Measurements from ENCODE around the gene ATP4A.

Gene ATP4A

DNA sequence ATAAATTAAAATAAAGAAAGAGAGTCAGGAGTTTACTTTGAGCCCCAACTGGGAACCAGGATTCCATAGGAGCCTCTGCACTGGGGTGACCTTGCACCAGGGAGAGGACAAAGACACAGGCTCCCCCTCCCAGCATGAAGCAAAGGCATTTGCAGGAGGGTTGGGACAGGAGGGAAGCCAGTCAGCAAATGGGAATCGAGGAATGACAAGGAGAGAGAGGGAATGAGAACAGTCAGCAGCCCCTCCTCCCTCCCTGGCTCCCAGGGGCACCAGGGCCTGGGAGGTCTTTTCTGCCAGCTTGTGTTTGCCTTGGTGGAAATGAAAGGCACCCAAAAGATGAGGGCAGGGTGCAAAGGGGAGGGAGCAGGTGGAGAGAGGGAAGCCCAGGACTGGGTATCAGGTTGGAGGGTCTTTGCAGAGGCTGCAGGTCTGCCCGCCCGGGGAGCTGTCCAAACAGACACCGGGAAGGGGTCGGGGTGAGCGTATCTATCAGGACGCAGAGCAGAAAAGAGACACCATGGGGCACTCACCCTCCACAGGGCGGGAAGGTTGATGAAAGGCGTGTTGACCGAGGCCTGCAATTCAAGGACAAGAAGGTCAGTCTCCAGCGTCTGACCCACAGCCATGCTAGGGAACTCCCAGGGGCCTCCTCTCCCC, 39.1 kb downstream of the ATP4A start:
- DNase-seq (ENCODE audit: low read depth): no peak

DNA sequence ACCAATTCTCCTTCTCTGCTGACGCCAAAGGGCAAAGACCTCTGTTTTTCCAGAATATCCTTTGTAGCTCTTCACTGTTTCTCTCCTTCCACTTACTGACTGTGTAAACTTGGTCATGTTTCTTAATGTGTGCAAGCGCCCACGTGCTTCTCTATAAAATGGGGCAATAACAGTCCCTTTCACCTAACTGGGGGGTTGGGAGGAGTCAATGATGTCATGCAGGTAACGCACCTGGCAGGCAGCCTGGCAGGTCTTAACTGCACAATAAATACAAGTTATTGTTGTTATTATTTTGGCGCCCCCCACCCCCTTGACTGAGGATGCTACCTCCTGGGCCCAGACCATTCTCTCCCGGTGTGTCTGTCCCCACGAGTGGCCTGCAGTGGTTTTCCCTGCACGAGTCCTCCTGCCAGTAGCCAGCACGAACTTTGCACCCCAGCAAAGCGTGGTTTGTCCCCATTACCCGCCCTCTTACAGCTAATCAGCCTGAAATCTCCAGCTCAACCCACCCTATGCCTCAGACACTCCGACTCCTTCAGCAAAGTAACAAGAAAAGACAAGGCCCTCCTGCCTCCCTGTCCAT, 40.6 kb downstream of the ATP4A start:
- no peak for DNase-seq (ENCODE audit: low read depth)

DNA sequence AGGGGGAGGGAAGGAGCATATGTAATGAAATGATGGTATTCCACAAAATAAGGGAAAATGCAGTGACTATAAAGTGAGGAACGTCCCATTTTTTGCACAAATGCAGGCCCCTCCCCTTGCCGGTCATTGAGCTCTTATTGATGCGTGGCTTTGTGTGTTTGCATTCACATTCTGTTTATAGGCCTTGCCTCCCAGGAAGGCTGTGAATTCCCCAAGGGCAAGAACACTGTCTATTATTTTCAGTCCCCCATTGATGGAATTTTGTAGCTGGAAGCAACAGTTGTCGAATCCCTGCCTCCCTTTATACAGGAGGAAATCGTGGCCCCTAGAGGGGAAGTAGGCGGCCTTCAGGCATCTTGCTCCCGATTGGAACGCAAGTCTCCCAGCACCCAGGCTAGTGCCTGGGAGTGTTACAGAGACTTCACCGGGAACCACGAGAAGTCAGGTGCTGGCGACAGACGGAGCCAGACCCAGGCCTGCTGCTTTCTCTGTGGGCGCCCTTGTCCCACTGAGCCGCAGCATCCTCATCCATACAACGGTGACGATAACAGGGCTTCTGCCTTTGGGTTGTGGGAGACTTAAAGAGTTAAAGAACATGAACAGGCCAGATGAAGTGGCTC, 42.2 kb downstream of the ATP4A start:
- DNase-seq (ENCODE audit: low read depth): no peak

DNA sequence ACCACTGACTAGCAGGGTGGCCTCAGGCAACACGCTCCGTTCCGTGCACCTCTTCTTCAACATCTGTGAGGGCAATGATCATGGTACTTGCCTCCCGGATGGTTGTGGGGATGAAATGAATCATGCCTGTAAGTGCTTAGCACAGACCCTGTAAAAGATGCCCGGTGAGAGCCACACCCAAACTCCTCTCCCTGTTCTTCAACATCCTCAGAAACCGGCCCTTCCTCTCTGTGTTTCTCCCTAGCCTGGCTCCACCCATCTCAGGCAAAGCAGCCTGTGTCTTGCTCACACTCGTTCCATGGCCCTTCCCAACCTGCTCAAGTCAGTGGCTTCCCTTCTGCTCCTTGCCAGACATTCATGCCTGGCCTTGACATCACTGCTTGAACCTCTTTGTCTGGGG, 44.2 kb downstream of the ATP4A start:
- DNase-seq (ENCODE audit: low read depth): no peak

DNA sequence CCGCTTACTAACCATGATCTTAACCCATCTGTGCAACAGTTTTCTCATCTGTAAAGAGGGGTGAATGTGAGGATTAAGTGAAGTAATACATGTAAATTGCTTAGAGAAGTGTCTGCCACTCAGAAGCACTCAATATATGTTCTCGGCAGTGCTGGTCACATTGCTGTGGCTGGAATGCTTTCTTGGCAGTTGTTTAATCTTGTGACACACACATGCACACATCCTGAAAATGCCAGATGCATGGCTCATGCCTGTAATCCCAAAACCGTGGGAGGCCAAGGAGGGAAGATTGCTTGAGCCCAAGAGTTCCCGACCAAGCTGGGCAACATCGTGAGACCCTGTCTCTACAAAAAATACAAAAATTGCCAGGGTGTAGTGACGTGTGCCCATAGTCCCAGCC, 45.1 kb downstream of the ATP4A start:
- no peak for DNase-seq (ENCODE audit: low read depth)

DNA sequence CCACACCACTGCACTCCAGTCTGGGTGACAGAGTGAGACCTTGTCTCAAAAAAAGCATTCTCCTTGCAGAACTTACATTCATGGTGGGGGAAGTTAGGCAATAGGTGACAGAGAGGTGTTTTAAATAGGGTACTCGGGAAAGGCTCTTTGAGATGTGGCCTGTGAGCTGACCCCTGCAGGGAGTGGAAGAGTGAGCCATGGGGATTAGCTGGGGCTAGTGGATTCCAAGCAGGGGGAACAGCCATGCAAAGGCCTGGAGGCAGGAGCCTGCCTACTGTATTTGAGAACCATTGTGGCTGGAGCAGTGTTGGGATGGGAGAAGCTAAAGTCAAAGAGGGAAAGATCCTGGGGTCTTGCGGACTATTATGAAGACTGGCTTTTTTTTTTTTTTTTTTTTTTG, 46.1 kb downstream of the ATP4A start:
- no peak for DNase-seq (ENCODE audit: low read depth)

DNA sequence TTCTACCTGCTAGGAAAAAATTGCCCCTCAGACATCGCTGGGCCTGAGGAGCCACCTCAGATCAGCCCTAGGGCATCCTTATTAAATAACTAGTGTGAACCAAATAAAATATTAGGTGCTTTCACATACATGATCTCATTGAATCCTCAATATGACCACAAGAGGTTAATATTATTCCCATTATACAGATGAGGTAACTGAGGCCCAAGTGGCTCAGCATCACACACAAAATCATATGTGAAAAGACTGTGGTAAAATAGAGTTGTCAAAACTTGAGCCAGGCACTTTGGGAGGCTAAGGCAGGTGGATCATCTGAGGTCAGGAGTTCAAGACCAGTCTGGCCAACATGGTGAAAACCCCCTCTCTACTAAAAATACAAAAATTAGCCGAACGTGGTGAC, 47.1 kb downstream of the ATP4A start:
- no peak for DNase-seq (ENCODE audit: low read depth)

DNA sequence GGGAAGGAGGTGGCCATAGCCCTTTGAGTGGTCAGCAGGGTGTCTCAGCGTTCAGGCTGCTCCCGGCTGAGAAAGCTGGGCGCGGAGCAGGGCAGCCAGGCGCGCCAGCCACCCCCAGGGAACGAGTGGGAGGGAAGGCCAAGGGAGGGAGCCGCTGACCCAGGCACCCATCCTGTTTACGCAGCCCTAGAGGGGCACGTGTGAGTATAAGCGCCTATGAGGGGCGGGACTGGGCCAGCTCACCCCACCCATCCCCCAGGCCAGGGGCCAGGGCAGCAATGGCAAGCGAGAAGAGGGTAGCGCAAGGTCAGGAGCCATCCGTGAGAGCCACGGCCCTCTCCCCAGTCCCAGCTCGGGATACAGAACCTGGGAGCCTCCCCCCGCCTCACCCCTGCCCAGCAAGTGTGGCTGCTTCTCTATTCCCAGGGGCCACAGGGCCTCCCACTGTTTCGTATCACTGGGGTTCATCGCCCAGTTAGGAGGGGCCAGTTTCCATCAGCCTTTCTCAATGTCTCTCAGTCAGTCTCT, 49.1 kb downstream of the ATP4A start:
- no peak for DNase-seq (ENCODE audit: low read depth)

DNA sequence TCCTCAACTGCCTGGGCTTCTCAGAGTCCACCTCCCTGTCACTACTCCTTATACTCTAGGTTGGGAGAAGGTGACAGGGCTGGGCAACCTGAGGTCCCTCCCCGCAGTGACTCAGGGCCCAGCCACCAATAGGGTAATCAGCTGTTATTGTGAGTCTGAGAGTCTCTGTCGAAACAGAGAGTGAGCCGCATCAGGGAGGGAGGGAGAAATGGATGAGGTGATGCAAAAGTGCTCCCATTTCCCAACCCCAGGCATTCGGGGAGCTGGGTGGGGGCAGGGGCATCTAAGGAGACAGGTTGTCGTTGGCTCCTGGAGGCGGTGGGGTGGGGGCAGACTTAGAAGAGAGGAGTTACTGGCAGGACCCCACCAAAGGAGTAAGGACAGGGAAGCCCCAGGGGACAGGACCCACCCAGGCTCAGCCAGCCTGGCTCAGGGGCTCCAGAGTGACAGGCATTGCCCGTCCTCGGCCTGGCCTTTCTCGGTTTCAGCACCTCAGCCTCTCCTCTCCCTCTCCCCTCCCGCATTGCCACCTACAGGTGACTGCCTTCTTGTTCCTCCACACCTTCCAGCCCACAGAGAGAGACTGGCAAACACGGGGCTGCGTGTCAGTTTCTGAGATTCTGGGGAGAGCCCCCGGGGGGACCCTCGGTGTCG, 49.7 kb downstream of the ATP4A start, which contains the start of gene DMKN:
DMKN (minus strand) TSS at position 22 of the 654 bp plus-strand sequence. CDS start 174 bp downstream, outside the sequence.
- no peak for DNase-seq (ENCODE audit: low read depth)

DNA sequence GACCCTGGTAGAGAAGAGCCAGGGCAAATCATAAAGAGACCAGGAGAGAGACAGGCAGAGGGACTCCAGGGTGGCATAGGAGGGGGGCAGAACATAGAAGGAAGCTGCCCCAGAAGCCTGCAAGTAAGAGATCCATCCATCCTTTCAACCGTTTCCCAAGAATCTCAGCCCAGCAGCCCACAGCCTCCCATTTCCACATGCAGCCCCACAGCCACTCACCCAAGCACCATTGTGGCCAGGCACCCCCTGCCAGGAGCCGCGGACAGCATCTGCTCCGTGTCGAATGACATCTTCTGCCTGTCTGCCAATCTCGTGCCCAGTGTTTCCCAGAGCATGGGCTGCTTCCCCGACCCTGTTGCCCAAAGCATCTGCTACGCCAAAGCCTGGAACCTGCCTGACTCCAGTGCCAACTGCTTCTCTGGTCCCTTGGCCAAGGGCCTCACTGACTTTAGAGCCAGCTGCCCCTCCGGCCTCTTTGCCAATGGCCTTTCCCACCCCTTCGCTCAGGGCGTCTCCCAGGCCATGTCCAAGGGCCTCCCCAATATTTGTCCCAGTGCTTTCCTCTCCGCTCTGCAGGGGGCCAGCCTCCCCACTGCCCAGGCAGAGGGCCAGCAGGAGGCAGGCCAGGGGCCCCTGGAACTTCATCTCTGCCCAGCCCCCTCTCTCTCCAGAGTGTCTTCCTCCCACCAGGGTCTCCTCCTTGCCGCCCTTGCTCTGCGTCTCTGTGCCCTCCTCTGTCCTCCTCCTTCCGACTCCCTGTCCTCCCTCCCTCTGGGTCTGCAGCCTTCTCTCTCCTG, 50.4 kb downstream of the ATP4A start:
- no peak for DNase-seq (ENCODE audit: low read depth)

DNA sequence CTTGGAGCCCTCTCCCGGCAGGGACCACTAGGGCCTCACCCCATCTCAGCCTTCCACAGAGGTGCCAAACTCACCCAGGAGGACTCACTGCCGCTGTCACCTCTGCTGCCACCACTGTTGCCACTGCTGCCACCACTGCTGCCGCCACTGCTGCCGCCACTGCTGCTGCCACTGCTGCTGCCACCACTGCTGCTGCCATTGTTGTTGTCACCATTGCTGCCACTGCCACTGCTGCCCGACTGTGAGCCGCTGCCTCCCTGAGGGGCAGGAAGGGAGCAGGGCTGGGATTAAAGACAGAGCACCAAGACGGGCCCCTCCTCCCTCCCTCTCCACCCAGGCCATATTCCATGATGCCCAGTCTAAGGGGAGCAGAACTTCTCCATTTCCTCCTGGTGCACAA, 52.1 kb downstream of the ATP4A start:
- no peak for DNase-seq (ENCODE audit: low read depth)

DNA sequence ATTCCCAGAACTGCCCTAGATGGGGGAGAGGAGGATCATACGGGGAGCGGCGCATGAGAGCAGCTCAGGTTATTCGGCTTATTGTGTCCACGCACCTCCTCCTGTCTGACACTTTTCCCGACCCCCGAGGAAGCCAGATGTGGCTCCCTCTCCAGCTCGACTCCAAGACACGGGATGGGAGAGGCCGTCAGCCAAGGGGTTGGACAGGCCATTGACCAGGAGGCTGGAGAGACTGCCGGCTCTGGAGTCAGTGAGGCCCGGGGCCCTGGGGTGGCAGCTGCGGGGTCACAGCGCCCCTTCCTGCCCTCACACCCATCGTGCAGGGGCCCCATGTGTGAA, 52.9 kb downstream of the ATP4A start:
- no peak for DNase-seq (ENCODE audit: low read depth)

DNA sequence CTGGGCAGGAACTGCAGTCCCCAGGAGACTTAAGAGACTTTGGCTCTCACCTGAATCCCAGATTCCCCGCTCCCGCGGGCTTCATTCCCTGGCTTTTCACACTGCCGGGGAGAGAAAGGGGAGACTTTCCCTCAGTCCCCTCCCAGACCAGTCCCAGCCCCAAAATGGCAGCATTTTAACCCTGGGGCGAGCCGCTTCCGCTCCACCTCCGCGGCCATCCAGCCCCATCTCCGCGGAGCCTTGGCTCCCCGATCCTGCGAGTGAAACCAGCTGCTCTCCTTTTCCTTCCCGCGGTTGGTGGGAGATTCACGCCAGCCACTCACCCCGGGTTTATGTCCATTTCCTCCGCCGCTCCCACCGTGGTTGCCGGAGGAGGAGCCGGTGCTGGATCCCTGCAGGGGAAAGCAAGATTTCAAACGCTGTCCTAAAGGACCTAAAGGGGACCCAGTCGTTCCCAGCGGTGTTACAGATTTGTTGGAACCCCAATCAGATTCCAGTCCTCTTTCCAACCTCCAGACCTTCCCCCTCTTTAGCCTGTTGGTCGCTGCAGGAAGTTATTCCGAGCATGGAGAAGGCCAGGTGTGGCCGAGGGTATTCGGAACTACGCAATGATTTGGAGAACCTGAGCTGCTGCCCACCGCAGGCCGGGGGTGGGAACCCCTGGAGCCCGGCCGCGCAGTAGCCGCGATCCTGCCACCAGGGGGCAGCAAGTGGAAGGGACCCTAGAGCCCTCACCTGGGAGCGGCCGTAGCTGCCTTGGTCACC, 53.4 kb downstream of the ATP4A start:
- DNase-seq (ENCODE audit: low read depth): peak; percentile 73

DNA sequence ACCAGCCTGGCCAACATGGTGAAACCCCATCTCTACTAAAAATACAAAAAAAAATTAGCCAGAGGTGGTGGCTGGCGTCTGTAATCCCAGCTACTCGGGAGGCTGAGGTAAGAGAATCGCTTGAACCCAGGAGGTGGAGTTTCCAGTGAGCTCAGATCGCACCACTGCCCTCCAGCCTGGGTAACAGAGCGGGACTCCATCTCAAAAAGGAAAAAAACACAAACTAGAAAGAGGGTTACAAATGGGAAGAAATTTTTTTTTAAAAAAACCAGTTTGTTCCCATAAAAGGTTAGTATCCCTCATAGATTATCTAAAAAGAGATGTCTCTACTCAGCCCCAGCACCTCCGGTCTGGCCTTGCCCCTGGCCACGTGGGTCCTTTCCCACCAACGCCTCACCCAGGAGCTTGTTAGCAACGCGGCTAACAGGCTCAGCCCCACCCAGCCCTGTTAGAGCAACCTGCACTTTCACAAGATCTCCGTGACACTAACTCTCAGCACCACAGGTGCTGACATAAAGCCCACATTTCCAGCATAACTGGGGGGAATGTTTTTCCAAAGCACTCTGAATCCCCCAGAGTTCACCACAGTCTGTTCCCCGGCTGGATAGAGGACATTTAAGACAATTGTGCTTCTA, 54.3 kb downstream of the ATP4A start:
- peak; percentile 16 for DNase-seq (ENCODE audit: low read depth)

DNA sequence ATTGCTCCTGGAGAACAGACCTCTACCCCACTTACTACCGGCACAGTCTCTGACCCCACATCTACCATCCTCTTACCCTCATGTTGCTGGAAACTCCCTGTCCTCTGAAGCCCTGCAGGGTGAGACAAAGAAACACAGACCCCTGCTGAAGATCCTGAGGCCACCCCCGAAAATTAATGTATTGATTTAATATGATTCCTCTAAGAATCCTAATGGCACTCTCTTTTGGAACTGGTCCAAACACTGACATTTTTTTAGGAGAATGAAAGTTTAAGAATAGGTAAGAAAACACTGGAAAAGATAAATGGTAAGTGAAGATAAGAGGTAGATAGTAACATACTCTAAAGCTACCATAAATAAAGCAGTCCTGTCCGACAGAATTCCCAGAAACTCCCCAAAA, 55.3 kb downstream of the ATP4A start:
- no peak for DNase-seq (ENCODE audit: low read depth)

DNA sequence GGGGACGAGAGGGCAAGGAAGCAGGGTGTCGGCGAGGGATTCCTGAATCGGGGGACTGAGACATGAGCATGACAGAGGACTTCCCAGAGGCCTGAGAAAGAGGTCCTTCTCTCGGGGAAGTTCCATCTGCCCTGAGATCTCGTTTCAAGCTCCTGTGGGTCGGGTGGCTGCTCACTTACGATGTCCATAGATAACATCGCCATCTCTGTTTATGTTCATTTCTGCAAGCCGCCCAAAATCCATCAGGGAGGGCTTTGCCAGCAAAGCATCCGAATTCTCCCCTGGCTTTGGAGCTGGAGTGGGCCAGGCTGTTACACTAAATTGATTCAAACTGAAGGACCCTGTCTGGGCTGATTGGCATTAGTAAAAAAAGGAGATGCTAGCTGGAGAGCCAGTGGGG, 55.9 kb downstream of the ATP4A start:
- DNase-seq (ENCODE audit: low read depth): no peak

DNA sequence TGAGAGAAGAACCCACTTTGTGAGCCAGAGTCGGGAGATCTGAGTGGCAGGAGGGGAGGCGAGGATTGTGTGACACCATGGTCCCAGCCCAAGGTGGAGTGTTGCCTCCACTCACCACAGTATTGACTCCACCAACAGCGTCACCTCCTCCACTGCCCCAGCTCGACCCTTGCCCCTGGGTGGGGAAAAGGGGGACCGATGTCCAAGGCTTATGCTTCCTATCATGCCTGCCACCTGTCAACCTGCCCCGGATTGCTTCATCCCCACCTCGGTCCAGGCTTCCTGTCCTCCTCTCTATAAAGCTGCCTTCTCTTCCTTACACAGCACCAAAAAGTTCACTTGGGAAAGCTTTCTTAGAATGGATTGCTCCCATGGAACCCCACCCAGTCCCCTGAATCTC, 57.4 kb downstream of the ATP4A start:
- no peak for DNase-seq (ENCODE audit: low read depth)

DNA sequence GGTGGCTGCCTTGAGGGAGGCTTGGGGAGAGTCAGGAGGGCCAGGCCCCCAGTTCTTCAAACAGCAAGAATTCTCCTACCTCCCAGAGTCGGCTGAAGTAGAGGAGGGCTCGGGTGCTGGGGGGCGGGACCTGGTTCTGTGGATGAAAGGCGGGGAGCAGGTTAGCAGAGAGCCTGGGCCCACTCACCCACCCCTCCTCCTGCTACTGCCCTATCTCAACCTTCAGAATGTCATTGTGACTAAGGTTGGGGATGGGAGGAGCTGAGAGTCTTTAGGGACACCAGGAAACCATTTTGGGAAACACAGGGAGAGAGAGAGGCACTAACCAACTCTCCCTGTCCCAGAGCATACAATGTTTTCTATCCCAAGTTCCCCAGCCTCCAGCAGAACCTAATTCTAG, 60.7 kb downstream of the ATP4A start:
- DNase-seq (ENCODE audit: low read depth): no peak

DNA sequence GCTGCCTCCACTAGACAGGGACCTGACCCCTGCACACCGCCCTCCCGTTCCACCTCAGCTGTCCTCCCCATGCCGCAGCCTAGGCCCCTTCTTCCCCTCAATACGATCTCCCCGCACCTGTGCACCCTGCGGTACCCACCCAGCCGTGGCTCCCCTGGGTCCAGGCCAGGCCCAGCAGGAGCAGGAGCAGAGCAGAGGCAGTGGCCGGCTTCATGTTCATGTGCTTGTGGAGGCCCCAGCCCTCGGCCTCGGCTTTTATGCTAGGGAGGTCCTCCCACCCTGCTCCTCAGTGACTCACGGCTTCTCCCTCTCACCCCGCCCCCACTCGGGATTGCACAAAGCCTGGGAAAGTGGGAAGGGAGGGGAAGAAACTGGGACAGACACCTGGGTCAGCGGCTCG, 61.8 kb downstream of the ATP4A start:
- DNase-seq (ENCODE audit: low read depth): no peak

DNA sequence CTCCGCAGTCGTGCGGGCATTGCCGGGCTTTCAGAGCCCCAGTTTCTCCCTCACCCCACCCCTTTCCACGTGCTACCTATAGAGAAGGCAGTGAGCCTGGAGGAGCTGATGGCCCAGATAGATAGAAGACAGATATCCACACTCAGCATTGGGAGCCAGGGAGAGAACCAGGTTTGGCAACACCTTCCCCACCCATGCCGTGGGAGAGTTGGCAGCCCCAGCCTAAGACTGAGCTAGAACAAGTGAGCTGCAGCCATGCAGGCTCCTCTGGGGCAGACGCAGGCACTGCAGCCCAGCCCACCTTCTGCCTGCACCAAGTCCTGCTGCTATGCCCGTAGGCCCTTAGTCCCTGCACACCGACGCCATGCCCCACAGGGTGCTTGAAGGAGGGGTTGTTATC, 62.8 kb downstream of the ATP4A start:
- no peak for DNase-seq (ENCODE audit: low read depth)
